Esophagus squamous epithelium (tissue), 5 donors: ENCODE data around the gene ADGRD1. TPM values are rescaled to one million over a fixed set of nuclear protein-coding genes. Genes with fewer than 3 reads are reported as not detected.
"Not testable (repeated sequence)": the region's sequence is repeated elsewhere in the genome, so short reads cannot be mapped to it uniquely, and the experiment has no call there.

Experiments used
- DNase-seq: peaks from one replicate; lab custom pipeline; 2025; lab: John Stamatoyannopoulos, UW
- H3K27ac ChIP-seq, 4 donors: fragments of 200-600 bp; sonication (generic); one replicate each; pipeline ENCODE4 v1.5.1; 2016 to 2019; ENCODE audit warnings: mild to moderate bottlenecking in 1 of 4
- H3K27me3 ChIP-seq, 4 donors: fragments of 200-600 bp; sonication (generic); 1 replicate in 3 of 4; 2 replicates in 1 of 4; pipeline versions ENCODE4 v1.5.1 to v1.6.0; 2017 to 2021; ENCODE audit warnings: antibody characterized with exemption in 1 of 4
- H3K36me3 ChIP-seq, 3 donors: fragments of 200-600 bp; sonication (generic); one replicate each; pipeline ENCODE4 v1.5.1; 2016 to 2019
- H3K4me1 ChIP-seq, 3 donors: fragments of 200-600 bp; sonication (generic); one replicate each; pipeline ENCODE4 v1.5.1; 2017 to 2019
- H3K4me3 ChIP-seq, 4 donors: fragments of 200-600 bp; sonication (generic); 1 replicate in 3 of 4; 2 replicates in 1 of 4; pipeline ENCODE4 v1.5.1; 2016 to 2019; ENCODE audit warnings: mild to moderate bottlenecking in 2 of 4, moderate library complexity in 1 of 4
- H3K9me3 ChIP-seq, 3 donors: fragments of 200-600 bp; sonication (generic); one replicate each; pipeline ENCODE4 v1.5.1; 2016 to 2019
- POLR2A ChIP-seq, 4 donors: fragments of 450-650 bp; IDR thresholded peaks; one replicate each; pipeline ENCODE4 v1.6.1; 2017; ENCODE audit warnings: antibody characterized with exemption in 4 of 4, mild to moderate bottlenecking in 4 of 4, moderate library complexity in 3 of 4
- WGBS, 2 donors: methylation state at CpG; one replicate each; pipeline ENCODE4 v1.1.5; 2018; 5-methylcytosine and 5-hydroxymethylcytosine counted together
- intact Hi-C: fragments of 100-400 bp; cut with DNase I; formaldehyde crosslinking; loops from one replicate; pipeline ENCODE4 v1.15.0; 2022
- total RNA-seq, 4 donors: library from RNA; depleted of rRNA; stranded (reverse); fragments of >200 nt; gene quantifications; one replicate each; pipeline ENCODE4 v1.1.0, GENCODE V29; 2016
- TF ChIP-seq, protein P1 (sequence below), 6 experiments: fragments of 450-650 bp in 4 of 6; fragments of 200-600 bp in 2 of 6; sonication (generic) in 2 of 6; IDR thresholded peaks; one replicate each; pipeline ENCODE4 v1.5.1; 2016 to 2019; ENCODE audit warnings: antibody characterized with exemption in 6 of 6, mild to moderate bottlenecking in 4 of 6, moderate library complexity in 4 of 6
- donor health status: DM: yes; HTN: yes; CAD: no.

The ADGRD1 gene
- total RNA-seq, 4 donors from 2014 or later = 2.2 to 28.2 (median 8.8) TPM

DNA sequence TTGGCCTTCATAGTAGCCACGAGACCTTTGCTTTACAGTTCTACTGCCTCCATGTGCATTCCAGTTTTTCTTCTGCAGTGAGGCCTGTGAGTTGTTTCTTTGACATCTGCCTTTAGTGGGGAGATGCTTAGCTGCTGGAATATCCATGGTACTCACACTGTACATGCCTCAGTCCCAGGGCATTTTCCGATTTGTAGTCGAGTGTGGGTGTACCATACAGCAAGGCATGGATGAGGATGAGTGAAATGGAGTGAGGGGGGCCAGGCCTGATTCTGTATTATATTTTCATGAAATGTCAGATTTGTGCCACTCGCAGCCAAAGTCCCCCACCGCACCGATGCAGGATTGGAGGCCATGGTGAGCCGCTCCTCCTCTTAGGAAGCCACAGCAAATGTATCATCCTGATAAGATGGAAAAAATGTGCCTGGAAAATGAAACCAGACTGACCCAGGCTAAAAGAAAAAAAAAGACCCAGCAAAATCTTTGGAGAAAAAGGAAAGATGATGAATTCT lies 173.0 kb downstream of the ADGRD1 start:
- intact Hi-C loops = no loop called here
- H3K27me3 ChIP-seq = no peaks in the 10 kb centered on the region
- no peaks in the 10 kb centered on the region for H3K36me3 ChIP-seq
- no peak for DNase-seq
- H3K27ac ChIP-seq = no peak overlapping the region
- 86 to 96% methylated on average over 5 to 7 of the region's 7 CpGs for WGBS, 2 donors
- no peaks in the 10 kb centered on the region for H3K9me3 ChIP-seq
- no peak overlapping the region for H3K4me3 ChIP-seq
- H3K4me1 ChIP-seq = peaks cover 0 to 5% (median under 1%) of the 10 kb centered on the region in 3 donors
- TF ChIP-seq POLR2A (IDR thresholded peaks at IDR 0.05) = no peak
- TF ChIP-seq, protein P1, sequence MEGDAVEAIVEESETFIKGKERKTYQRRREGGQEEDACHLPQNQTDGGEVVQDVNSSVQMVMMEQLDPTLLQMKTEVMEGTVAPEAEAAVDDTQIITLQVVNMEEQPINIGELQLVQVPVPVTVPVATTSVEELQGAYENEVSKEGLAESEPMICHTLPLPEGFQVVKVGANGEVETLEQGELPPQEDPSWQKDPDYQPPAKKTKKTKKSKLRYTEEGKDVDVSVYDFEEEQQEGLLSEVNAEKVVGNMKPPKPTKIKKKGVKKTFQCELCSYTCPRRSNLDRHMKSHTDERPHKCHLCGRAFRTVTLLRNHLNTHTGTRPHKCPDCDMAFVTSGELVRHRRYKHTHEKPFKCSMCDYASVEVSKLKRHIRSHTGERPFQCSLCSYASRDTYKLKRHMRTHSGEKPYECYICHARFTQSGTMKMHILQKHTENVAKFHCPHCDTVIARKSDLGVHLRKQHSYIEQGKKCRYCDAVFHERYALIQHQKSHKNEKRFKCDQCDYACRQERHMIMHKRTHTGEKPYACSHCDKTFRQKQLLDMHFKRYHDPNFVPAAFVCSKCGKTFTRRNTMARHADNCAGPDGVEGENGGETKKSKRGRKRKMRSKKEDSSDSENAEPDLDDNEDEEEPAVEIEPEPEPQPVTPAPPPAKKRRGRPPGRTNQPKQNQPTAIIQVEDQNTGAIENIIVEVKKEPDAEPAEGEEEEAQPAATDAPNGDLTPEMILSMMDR (IDR thresholded peaks at IDR 0.05) = no peak

DNA sequence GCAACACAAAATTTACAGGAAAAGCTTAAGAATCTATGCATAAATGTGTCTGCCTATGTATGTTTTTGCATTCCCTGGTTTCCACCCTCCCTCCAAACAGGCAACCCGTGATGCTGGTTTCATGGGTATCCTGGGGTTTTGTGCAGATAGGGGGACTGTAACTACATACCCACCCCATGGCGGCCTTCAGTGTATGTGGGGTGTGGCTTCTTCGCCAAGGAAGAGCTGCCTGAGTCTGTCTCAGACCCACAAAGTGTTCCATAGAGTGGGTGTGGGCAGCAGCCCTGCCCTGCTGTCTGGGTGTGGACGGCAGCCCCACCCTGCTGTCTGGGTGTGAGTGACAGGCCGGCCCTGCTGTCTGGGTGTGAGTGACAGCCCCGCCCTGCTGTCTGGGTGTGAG lies 174.8 kb downstream of the ADGRD1 start:
- intact Hi-C loops = no loop called here
- Histone ChIP-seq H3K36me3 (no peaks in the 10 kb centered on the region), H3K27me3 (peaks cover 0 to 4% (median 0%) of the 10 kb centered on the region in 4 donors), H3K4me1 (peaks cover 7 to 15% (median 8%) of the 10 kb centered on the region in 3 donors), H3K4me3 (no peak overlapping the region), H3K27ac (no peak overlapping the region), H3K9me3 (no peaks in the 10 kb centered on the region)
- 83% methylated on average over 2 of the region's 6 CpGs; no CpG with 5 or more reads in 1 of the 2 donors for WGBS, 2 donors
- no peak for DNase-seq
- TF ChIP-seq, protein P1 (IDR thresholded peaks at IDR 0.05) = no peak
- TF ChIP-seq POLR2A (IDR thresholded peaks at IDR 0.05) = no peak

DNA sequence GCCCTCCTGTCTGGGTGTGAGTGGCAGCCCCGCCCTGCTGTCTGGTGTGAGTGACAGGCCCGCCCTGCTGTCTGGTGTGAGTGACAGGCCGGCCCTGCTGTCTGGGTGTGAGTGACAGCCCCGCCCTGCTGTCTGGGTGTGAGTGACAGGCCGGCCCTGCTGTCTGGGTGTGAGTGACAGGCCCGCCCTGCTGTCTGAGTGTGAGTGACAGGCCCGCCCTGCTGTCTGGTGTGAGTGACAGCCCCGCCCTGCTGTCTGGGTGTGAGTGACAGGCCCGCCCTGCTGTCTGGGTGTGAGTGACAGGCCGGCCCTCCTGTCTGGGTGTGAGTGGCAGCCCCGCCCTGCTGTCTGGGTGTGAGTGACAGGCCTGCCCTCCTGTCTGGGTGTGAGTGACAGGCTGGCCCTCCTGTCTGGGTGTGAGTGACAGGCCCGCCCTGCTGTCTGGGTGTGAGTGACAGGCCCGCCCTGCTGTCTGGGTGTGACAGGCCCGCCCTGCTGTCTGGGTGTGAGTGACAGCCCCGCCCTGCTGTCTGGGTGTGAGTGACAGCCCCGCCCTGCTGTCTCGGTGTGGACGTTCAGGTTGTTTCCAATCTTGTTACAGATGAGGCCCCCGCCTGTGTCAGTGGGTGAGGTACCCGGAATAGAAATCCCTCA lies 175.4 kb downstream of the ADGRD1 start:
- DNase-seq, intact Hi-C loops, H3K27ac ChIP-seq, H3K27me3 ChIP-seq, H3K36me3 ChIP-seq, H3K4me3 ChIP-seq, H3K9me3 ChIP-seq: not testable (repeated sequence)
- H3K4me1 ChIP-seq = peaks cover 7 to 15% (median 8%) of the 10 kb centered on the region in 3 donors
- WGBS, 2 donors = 100% methylated on average over 1 of the region's 20 CpGs; no CpG with 5 or more reads in 1 of the 2 donors

DNA sequence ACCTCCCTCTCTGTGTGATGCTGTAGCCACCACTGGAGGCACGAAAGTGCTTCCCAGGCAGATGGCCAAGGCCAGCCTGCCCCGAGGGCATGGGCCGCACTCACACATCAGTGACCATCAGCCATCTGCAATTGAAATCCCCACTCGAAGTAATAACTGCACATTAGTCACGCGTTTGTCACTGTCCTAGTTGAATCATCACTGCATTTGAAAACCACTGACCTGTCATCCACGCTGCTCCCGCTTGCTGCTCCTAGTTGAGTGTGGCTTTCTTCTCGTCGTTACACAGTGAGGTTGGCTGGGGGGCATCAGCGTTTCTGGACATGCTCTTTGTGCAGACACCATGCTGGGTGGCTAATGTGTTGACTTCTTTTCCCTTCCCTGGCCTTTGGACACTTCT lies 176.1 kb downstream of the ADGRD1 start:
- H3K4me3 ChIP-seq = no peak overlapping the region
- H3K4me1 ChIP-seq = peaks cover 7 to 15% (median 8%) of the 10 kb centered on the region in 3 donors
- H3K36me3 ChIP-seq = no peaks in the 10 kb centered on the region
- TF ChIP-seq POLR2A (IDR thresholded peaks at IDR 0.05) = no peak
- TF ChIP-seq, protein P1 (IDR thresholded peaks at IDR 0.05) = no peak
- intact Hi-C loops = loop anchor here (5.0 kb wide), 1 partner anchor 213 kb away; no protein-coding TSS in a partner anchor
- H3K27me3 ChIP-seq = peaks cover 0 to 4% (median 0%) of the 10 kb centered on the region in 4 donors
- WGBS, 2 donors = 60 to 76% methylated on average over 10 to 11 of the region's 11 CpGs
- H3K9me3 ChIP-seq = no peaks in the 10 kb centered on the region
- no peak overlapping the region for H3K27ac ChIP-seq
- no peak for DNase-seq

DNA sequence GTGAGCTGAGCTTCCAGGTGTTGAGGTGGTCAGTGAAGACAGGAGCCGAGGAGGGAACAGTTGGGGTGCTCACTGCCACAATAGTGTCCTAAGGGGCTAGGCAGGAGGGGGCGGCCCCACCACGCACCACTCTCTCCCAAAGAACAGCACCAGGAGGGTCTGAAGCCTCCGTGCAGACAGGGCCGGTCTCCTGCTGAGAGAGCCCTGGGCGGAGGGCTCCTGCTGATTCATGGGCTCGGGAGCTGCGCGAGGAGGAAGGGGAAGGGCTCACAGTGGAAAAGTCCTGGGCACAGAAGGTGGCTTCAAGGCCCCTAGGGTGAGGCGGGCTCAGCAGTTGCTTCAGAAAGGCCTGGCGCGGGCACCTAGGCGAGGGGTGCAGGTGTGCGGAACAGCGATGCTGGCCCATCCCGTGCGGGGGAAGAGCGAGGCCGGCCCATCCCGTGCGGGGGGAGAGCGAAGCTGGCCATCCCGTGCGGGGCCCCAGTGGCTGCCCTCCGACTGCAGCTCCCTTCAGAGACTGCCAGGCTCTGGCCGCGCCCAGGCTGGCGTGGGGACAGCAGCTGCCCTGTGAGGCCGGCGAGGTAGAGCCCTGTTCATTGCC lies 176.7 kb downstream of the ADGRD1 start:
- WGBS, 2 donors = 79 to 93% methylated on average over 6 to 9 of the region's 30 CpGs
- peaks cover 0 to 4% (median 0%) of the 10 kb centered on the region in 4 donors for H3K27me3 ChIP-seq
- H3K36me3 ChIP-seq = no peaks in the 10 kb centered on the region
- H3K27ac ChIP-seq = no peak overlapping the region
- H3K4me3 ChIP-seq = no peak overlapping the region
- TF ChIP-seq POLR2A (IDR thresholded peaks at IDR 0.05) = no peak
- TF ChIP-seq, protein P1 (IDR thresholded peaks at IDR 0.05) = no peak
- intact Hi-C loops = loop anchor here (5.0 kb wide), 1 partner anchor 213 kb away; no protein-coding TSS in a partner anchor
- H3K9me3 ChIP-seq = no peaks in the 10 kb centered on the region
- no peak for DNase-seq
- H3K4me1 ChIP-seq = peaks cover 7 to 15% (median 8%) of the 10 kb centered on the region in 3 donors
